Coronary artery (tissue), 2 donors: Measurements from ENCODE around the gene CTNNA2.

Experiments
- DNase-seq: peaks from one replicate; pipeline ENCODE4 v3.0.0-alpha.2; 2017; ENCODE audit warnings: low spot score
- H3K27ac ChIP-seq, 2 donors: fragments of 200-600 bp; sonication (generic); one replicate each; pipeline ENCODE4 v1.5.1; 2016 to 2019
- H3K4me3 ChIP-seq: fragments of 200-600 bp; sonication (generic); 2 replicates; pipeline ENCODE4 v1.5.1; 2016; ENCODE audit warnings: mild to moderate bottlenecking, moderate library complexity
- TF ChIP-seq, protein P1 (sequence below): fragments of 200-600 bp; sonication (generic); IDR thresholded peaks from one replicate; pipeline ENCODE4 v1.5.1; 2019; ENCODE audit warnings: antibody characterized with exemption

CTNNA2 gene

DNA sequence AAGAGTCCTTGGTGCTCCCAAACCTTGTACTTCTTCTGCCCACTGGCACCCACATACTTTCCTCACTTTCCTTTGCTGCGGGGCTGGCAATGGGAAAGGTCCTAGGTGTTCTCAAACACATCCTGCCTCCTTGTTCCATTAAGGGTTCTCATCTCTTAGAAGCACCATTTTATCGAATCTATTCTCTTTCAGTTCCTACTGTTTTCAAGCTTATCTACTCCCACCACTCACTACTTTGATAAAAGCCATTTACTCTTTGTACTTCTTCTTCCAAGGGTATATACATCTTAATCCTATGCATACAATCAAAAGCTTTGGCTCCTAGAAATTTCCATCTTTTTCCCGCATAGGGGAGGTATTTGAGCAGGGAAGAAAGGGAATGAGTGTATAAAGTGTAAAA is 868.8 kb downstream of the CTNNA2 start:
- TF ChIP-seq, protein P1, sequence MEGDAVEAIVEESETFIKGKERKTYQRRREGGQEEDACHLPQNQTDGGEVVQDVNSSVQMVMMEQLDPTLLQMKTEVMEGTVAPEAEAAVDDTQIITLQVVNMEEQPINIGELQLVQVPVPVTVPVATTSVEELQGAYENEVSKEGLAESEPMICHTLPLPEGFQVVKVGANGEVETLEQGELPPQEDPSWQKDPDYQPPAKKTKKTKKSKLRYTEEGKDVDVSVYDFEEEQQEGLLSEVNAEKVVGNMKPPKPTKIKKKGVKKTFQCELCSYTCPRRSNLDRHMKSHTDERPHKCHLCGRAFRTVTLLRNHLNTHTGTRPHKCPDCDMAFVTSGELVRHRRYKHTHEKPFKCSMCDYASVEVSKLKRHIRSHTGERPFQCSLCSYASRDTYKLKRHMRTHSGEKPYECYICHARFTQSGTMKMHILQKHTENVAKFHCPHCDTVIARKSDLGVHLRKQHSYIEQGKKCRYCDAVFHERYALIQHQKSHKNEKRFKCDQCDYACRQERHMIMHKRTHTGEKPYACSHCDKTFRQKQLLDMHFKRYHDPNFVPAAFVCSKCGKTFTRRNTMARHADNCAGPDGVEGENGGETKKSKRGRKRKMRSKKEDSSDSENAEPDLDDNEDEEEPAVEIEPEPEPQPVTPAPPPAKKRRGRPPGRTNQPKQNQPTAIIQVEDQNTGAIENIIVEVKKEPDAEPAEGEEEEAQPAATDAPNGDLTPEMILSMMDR = no peak

DNA sequence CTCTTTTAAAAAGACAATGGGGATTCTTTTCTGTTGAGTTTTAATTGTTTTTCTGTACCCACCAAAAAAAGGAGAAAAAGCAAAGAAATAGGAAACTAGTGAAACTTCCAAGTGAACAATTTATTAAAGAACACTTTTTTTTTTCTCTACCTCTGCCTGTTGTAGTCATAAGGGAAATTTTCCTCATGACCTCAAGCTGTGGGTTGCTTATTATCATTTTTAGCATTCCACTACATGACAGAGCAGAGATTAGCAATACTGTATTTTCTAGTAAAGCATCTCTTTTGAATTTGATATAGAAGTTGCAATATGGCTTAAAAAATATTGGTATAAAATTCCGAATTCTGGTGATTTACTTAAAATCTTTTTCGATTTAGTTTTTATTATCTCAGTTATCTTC is 879.6 kb downstream of the CTNNA2 start:
- TF ChIP-seq, protein P1 = no peak
- Histone ChIP-seq H3K27ac (no peak overlapping the region), H3K4me3 (no peak overlapping the region)
- no peak for DNase-seq

More for the DNA sequence above, 868.8 kb downstream of the CTNNA2 start:
- Histone ChIP-seq H3K4me3 (no peak overlapping the region), H3K27ac (no peak overlapping the region)
- DNase-seq = no peak

DNA sequence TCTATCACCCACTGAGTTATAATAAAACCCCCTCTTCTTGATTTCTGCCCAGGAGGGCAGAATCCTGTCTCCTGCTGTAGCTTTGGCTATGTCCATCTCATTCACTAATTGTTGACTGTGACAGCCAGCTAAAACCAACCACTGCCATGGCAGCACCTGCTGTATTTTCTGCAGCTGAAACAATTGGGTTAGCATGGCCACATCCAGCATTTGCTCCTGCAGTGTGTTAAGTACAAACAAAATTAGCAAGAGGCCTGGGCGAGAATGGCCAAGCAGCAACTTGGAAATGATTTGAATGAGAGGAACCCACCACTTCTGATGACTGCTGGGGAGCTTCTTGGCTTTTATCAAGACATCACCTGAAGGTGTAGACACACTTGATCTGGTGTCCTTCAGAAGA is 881.1 kb downstream of the CTNNA2 start:
- H3K4me3 ChIP-seq = no peak overlapping the region
- no peak overlapping the region for H3K27ac ChIP-seq
- TF ChIP-seq, protein P1 = no peak
- DNase-seq = no peak

DNA sequence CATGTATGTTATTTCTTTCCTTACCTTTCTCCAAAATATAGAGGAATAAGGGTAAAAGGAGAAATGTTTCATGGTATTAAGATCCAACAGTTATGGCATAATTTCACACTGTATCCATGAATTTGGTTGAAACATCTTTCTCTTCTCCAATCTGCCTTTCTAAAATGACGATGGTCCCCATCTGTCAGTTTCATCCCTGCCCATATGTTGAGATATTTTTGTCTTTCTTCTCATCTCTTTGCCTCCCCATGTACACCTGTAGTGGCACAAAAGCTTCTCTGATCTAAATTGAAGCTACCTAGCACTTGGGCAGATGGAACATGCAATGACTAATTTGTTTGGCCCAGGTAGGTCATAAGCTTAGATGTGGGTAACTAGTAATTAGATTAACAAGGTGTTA is 882.4 kb downstream of the CTNNA2 start:
- TF ChIP-seq, protein P1 = no peak
- no peak for DNase-seq
- Histone ChIP-seq H3K27ac (no peak overlapping the region), H3K4me3 (no peak overlapping the region)

DNA sequence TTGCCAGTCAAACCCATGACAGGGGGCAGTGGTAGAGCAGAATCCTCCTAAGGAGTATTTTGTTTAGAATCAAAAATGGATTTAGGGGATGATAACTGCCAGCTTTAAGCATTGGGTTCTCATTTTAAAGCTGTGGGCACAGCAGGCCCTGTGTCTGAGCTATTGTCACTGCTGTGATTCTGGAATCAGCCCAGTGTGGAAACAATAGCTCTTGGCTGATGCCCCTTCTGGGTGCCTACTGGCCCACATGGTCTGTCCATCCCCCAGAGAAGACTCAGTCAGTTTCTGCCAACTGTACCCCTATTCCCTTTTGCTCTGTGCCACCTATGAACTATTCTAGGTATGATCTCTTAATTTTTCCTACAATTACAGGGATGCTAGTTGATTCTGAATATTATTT is 883.4 kb downstream of the CTNNA2 start:
- H3K4me3 ChIP-seq = no peak overlapping the region
- TF ChIP-seq, protein P1 = no peak
- DNase-seq = no peak
- no peak overlapping the region for H3K27ac ChIP-seq

DNA sequence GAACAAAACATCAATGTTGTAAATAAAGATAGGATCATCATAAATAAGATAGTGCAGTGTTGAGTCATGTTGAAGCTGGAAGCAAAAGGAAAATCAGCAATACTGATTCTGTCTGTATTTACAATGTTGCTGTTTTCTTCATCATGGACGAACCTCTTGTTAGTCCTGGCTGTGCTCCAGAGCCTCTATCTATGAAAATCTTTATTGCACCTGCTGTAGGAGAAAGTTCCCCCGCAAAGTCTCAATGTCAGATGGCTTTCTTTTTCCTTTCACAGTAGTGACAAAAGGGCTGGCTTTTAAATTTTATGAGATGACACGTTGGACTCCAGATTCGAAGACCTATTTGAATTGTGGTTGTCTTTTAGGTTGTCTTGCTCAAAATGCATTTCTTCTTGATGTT is 890.2 kb downstream of the CTNNA2 start:
- no peak for DNase-seq
- Histone ChIP-seq H3K4me3 (no peak overlapping the region), H3K27ac (no peak overlapping the region)
- TF ChIP-seq, protein P1 = no peak

DNA sequence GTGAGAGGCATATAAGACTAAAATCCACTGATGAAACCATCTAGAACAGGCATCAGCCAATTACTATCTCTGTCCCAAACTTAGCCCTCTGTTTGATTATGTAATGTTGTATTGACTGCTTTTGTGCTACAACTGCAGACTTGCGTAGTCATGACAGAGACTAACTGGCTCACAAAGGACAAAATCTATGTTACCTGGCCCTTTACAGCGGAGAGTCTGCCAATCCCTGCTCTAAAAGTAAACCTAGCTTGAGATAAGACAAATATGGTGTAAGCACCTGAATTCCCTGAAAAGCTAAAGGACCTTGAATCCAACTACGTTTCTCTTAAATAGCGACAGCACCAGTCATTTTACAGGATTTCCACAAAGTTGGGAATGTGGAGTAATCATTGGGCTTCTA is 894.5 kb downstream of the CTNNA2 start:
- Histone ChIP-seq H3K27ac (no peak overlapping the region), H3K4me3 (no peak overlapping the region)
- TF ChIP-seq, protein P1 = no peak
- DNase-seq = no peak
